Measurements from ENCODE around the gene RTTN. TPM values are rescaled to one million over a fixed set of nuclear protein-coding genes. Genes with fewer than 3 reads are reported as not detected.

Gene RTTN
- polyA plus RNA-seq, 1 donor (not counting 4 experiments of a cell fraction or from before 2014, with no cell fraction given) = 77.3 TPM

DNA sequence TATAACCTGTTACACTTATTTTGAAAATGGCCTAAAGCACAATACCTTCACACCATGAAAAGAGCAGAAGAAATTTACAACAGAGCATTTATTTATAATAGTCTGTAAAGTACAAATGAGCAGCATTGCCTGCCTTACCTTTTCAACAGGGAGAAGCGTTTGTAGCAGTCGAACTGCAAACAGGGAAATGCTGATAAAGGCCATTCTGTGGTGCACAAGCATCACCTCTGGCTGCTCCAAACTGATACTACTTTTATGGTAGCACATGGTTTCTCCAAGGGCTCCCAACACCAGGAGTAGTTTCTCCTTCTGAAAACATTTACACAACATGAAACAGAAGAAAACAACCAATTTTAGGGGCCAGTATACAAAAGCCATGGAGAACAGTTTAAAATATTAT lies 28.9 kb downstream of the RTTN start:
- Histone ChIP-seq H3K27me3 (ENCODE audit: control insufficient read depth, extremely low read depth, insufficient read depth, low read length) (no peaks in the 10 kb centered on the region), H2AFZ (ENCODE audit: control insufficient read depth, low read length) (no peak overlapping the region), H3K9me1 (ENCODE audit: control insufficient read depth, extremely low read depth, insufficient read depth, low read length) (no peaks in the 10 kb centered on the region), H3K4me3 (ENCODE audit: control insufficient read depth in 2 of 3, extremely low read depth in 1 of 3, insufficient read depth in 2 of 3, low read depth in 1 of 3, low read length in 3 of 3) (no peak overlapping the region), H4K20me1 (ENCODE audit: control insufficient read depth, extremely low read depth, insufficient read depth, low read length) (no peaks in the 10 kb centered on the region), H3K27ac (ENCODE audit: control insufficient read depth, insufficient read depth, low read length) (no peak overlapping the region), H3K9me3 (ENCODE audit: control insufficient read depth, low read depth, low read length) (no peaks in the 10 kb centered on the region), H3K4me1 (ENCODE audit: control insufficient read depth, extremely low read depth, insufficient read depth, low read length) (peaks cover 5% of the 10 kb centered on the region), H3K36me3 (ENCODE audit: control insufficient read depth in 2 of 2, extremely low read depth in 1 of 2, insufficient read depth in 2 of 2, low read length in 2 of 2) (no peaks in the 10 kb centered on the region), H3K9ac (ENCODE audit: control insufficient read depth, extremely low read depth, insufficient read depth, low read length) (no peak overlapping the region), H3K4me2 (ENCODE audit: control insufficient read depth, extremely low read depth, insufficient read depth, low read depth, low read length) (no peak overlapping the region), H3K79me2 (ENCODE audit: control insufficient read depth, insufficient read depth, low read length) (no peaks in the 10 kb centered on the region)
- DNase-seq (ENCODE audit: low read depth, low spot score) = no peak
- TF ChIP-seq, protein P1, sequence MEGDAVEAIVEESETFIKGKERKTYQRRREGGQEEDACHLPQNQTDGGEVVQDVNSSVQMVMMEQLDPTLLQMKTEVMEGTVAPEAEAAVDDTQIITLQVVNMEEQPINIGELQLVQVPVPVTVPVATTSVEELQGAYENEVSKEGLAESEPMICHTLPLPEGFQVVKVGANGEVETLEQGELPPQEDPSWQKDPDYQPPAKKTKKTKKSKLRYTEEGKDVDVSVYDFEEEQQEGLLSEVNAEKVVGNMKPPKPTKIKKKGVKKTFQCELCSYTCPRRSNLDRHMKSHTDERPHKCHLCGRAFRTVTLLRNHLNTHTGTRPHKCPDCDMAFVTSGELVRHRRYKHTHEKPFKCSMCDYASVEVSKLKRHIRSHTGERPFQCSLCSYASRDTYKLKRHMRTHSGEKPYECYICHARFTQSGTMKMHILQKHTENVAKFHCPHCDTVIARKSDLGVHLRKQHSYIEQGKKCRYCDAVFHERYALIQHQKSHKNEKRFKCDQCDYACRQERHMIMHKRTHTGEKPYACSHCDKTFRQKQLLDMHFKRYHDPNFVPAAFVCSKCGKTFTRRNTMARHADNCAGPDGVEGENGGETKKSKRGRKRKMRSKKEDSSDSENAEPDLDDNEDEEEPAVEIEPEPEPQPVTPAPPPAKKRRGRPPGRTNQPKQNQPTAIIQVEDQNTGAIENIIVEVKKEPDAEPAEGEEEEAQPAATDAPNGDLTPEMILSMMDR (optimal IDR thresholded peaks at IDR 0.05 in 1 of 3, IDR thresholded peaks at IDR 0.05 in 1 of 3, conservative IDR thresholded peaks at IDR 0.05 in 1 of 3; ENCODE audit: extremely low read depth in 1 of 3, insufficient read depth in 2 of 3, low read length in 3 of 3) = no peak
- TF ChIP-seq EZH2 (IDR thresholded peaks at IDR 0.05; ENCODE audit: low read length) = no peak
- FAIRE-seq = no peak
- dilution Hi-C loops (cut with MboI; ENCODE audit: extremely low pct_ligation_motif_present, low sequenced_read_pairs) = no loop called here

DNA sequence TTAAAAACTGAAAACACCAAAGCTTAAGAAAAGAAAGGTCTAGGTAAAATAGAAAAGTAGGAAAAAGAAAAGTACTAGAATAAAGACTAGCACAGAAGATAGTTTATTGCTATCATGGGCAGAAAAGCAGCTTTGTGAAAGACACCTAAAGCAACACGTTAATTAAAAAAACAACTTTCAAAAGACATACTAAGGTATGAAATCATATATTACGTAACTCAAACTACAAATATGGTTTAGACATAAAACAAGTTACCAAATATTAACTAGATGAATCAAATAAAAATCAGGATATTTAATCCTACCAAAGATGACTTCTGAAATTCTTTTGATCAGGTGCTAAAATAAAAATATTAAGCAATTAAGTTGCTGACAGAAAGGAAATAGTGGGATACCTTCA lies 30.3 kb downstream of the RTTN start:
- FAIRE-seq = no peak
- Histone ChIP-seq H3K4me3 (ENCODE audit: control insufficient read depth in 2 of 3, extremely low read depth in 1 of 3, insufficient read depth in 2 of 3, low read depth in 1 of 3, low read length in 3 of 3) (no peak overlapping the region), H3K9me1 (ENCODE audit: control insufficient read depth, extremely low read depth, insufficient read depth, low read length) (no peaks in the 10 kb centered on the region), H3K27me3 (ENCODE audit: control insufficient read depth, extremely low read depth, insufficient read depth, low read length) (no peaks in the 10 kb centered on the region), H4K20me1 (ENCODE audit: control insufficient read depth, extremely low read depth, insufficient read depth, low read length) (no peaks in the 10 kb centered on the region), H3K27ac (ENCODE audit: control insufficient read depth, insufficient read depth, low read length) (no peak overlapping the region), H3K4me1 (ENCODE audit: control insufficient read depth, extremely low read depth, insufficient read depth, low read length) (no peaks in the 10 kb centered on the region), H3K79me2 (ENCODE audit: control insufficient read depth, insufficient read depth, low read length) (no peaks in the 10 kb centered on the region), H3K4me2 (ENCODE audit: control insufficient read depth, extremely low read depth, insufficient read depth, low read depth, low read length) (no peak overlapping the region), H3K9me3 (ENCODE audit: control insufficient read depth, low read depth, low read length) (no peaks in the 10 kb centered on the region), H3K36me3 (ENCODE audit: control insufficient read depth in 2 of 2, extremely low read depth in 1 of 2, insufficient read depth in 2 of 2, low read length in 2 of 2) (no peaks in the 10 kb centered on the region), H2AFZ (ENCODE audit: control insufficient read depth, low read length) (no peak overlapping the region), H3K9ac (ENCODE audit: control insufficient read depth, extremely low read depth, insufficient read depth, low read length) (no peak overlapping the region)
- no peak for TF ChIP-seq EZH2 (IDR thresholded peaks at IDR 0.05; ENCODE audit: low read length)
- TF ChIP-seq, protein P1 (optimal IDR thresholded peaks at IDR 0.05 in 1 of 3, IDR thresholded peaks at IDR 0.05 in 1 of 3, conservative IDR thresholded peaks at IDR 0.05 in 1 of 3; ENCODE audit: extremely low read depth in 1 of 3, insufficient read depth in 2 of 3, low read length in 3 of 3) = no peak
- no peak for DNase-seq (ENCODE audit: low read depth, low spot score)
- dilution Hi-C loops (cut with MboI; ENCODE audit: extremely low pct_ligation_motif_present, low sequenced_read_pairs) = no loop called here

Measured in keratinocyte (primary cell).